ENCODE data around the gene CAMTA1.

CAMTA1 gene

DNA sequence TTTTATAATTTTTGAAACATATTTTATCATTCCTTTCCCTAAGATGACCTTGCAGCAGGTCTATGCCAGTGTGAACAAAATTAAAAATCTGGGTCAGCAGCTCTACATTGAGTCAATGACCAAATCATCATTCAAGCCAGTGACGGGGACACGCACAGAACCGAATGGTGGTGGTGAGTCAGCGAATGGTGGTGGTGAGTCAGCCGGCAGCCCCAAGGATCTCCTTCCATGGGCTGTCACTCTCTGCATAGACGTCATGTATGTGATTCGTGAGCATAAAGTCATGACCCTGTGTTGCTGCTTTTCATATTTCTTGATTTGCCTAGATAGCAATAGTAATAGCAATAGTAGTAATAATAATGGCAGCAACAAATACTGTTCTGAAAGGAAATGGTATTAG is 1025.1 kb downstream of the CAMTA1 start:
- DNase-seq (ENCODE audit: low read depth in 2 of 2) = peak in 1 of 2 donors; percentile 1

DNA sequence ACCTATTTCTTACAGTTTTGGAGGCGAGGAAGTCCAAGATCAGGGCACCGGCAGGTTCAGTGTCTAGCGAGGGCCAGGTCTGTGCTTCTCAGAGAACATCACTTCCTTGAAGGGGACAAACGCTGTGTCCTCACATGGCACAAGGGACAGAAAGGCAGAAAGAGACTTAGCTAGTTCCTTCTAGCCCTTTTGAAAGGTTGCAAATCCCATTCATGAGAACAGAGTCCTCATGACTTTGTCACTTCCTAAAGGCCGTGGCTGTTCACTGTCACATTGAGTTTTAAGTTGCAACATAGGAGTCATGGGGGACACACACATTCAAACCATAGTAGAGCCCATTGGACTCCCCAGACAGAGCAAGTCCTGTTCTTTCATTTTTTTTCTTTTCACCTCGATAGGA is 1026.2 kb downstream of the CAMTA1 start:
- DNase-seq (ENCODE audit: low read depth in 2 of 2) = no peak

DNA sequence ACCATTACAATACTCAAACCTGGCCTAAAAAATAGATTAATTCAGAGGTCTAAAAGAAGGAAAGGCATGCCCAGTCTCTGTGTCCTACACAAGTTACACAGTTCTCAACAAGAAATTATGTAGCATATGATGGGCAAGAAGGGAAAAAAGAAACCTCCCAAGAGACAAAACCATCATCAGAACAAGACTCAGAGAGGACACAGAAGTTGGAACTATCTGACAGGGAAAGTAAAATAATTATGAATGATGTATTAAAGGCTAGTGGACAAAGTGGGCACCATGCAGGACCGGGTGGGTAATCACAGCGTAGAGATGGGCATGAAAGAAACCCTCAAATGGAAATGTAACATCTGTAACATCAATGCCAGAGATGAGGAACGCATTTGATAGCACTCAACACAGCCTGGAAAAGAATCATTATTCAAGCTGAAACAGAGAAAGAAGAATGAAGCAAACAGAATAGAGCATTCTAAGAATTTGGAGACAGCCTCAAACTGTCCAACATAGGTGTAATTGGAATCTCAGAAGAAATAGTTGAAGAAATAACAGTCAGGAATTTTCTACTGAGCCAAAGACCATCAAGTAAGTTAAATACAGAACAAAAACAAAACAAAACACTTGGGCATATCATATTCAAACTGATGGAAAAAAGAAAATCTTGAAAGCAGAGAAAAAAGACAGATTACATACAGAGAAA is 1028.6 kb downstream of the CAMTA1 start:
- DNase-seq (ENCODE audit: low read depth in 2 of 2) = no peak
